HL-60 (cell line): ENCODE data around the gene TARS2.

Experiments
- DNase-seq, 2 experiments: peaks; one replicate each; pipeline ENCODE4 v3.0.0-alpha.2; 2010 to 2020; ENCODE audit warnings: low read depth in 1 of 2, low spot score in 1 of 2
- H3K27ac ChIP-seq: fragments of 250-450 bp; sonication (Bioruptor Pico); replicated peaks from 2 replicates; pipeline ENCODE4 v1.5.1; 2020; ENCODE audit warnings: mild to moderate bottlenecking, moderate library complexity
- H3K27me3 ChIP-seq: fragments of 250-450 bp; sonication (Bioruptor Pico); 2 replicates; pipeline ENCODE4 v1.5.1; 2021; ENCODE audit warnings: mild to moderate bottlenecking, moderate library complexity; ENCODE audit not compliant: insufficient read depth, poor library complexity, severe bottlenecking
- H3K4me3 ChIP-seq: replicated peaks from 2 replicates; pipeline ENCODE4 v1.5.1; 2011; ENCODE audit warnings: mild to moderate bottlenecking, control low read depth, low read length; ENCODE audit not compliant: insufficient read depth
- CTCF ChIP-seq: IDR thresholded peaks from one replicate; pipeline ENCODE4 v1.5.1; 2011; ENCODE audit warnings: low read length, control low read depth, inconsistent platforms; ENCODE audit not compliant: insufficient read depth
- GABPA ChIP-seq: IDR thresholded peaks from 2 replicates; pipeline ENCODE4 v1.6.1; 2012; ENCODE audit warnings: low read depth
- POLR2AphosphoS5 ChIP-seq: IDR thresholded peaks from 2 replicates; pipeline ENCODE4 v1.6.1; 2012; ENCODE audit warnings: low read depth
- REST ChIP-seq: IDR thresholded peaks from 2 replicates; pipeline ENCODE4 v1.6.1; 2012; ENCODE audit warnings: low read depth; ENCODE audit not compliant: insufficient replicate concordance
- SPI1 ChIP-seq: IDR thresholded peaks from 2 replicates; pipeline ENCODE4 v1.6.1; 2012; ENCODE audit warnings: low read depth, mild to moderate bottlenecking, borderline replicate concordance

The TARS2 gene

GRCh38 chr1:150507912-150508864, 21.0 kb downstream of the TARS2 start, which contains the start of gene ECM1:
ECM1 (plus strand) TSS chr1:150508109; CDS start chr1:150508210, 101 bp downstream.
- TF ChIP-seq GABPA (no peak), CTCF (no peak), REST (no peak), POLR2AphosphoS5 (no peak), SPI1 (no peak)
- no peak for DNase-seq
- no peak within 1 kb of the TSS for H3K27ac ChIP-seq
- no peak within 1 kb of the TSS for H3K4me3 ChIP-seq
- H3K27me3 ChIP-seq: no peaks in the 10 kb centered on the region

- Histone ChIP-seq H3K27ac (no peak overlapping the region), H3K4me3 (no peak overlapping the region), H3K27me3 (no peaks in the 10 kb centered on the region)
- TF ChIP-seq CTCF (no peak), SPI1 (no peak), POLR2AphosphoS5 (no peak), REST (no peak), GABPA (no peak)
- DNase-seq: no peak
These were observed 21.8 kb downstream of the TARS2 start for GRCh38 chr1:150508982-150509381.

GRCh38 chr1:150511551-150511950, 24.3 kb downstream of the TARS2 start:
- no peaks in the 10 kb centered on the region for H3K27me3 ChIP-seq
- no peak overlapping the region for H3K27ac ChIP-seq
- TF ChIP-seq GABPA (no peak), SPI1 (no peak), POLR2AphosphoS5 (no peak), REST (no peak), CTCF (no peak)
- H3K4me3 ChIP-seq: no peak overlapping the region
- DNase-seq: no peak
